ENCODE results near the gene NOXO1. TPM values are rescaled to one million over a fixed set of nuclear protein-coding genes. Genes with fewer than 3 reads are reported as not detected.
"Not testable (repeated sequence)": the region's sequence is repeated elsewhere in the genome, so short reads cannot be mapped to it uniquely, and the experiment has no call there.

Gene NOXO1
- total RNA-seq, 3 donors from 2014 or later (not counting 1 experiment from before 2014, with no cell fraction given): not detected

DNA sequence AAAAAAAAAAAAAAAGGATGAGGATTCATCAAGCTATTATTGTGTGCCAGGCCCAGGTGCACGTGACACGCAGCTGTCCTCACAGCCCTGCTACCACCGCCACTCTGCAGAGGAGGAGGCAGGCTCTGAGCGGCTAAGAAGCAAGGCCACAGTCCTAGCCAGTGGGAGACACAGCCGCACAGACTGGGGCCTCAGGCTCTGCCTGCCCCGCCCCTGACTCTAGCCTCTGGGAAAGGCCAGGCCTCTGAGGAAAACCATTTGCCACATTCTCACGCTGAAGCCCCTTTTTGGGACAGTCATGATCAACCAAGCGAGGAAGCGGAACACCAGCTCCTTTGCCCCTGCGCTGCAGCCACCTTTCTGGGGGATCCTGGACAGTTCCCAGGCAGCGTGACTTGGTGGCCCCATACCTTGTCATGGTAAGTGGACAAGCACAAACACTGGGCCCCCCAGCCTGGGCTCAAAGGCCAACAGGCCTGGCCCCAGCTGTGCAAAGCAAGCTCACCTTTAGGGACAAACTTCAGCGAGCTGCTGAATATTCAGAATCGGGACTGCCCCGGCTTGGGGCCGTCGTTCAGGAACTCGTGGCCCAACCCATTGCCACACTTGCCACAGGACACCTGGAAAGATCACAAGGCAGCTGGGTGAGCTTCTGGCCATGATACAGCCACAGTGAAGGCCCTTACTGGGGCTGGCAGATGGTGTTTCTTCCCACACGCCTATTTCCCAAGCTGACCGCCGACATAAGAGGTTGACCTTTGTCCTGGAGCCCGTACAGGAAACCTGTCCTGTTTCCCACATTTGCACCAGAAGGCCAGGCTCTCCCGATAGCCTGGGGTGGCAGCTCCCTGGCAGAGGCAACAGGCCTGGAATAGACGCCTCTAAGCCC lies 40.8 kb downstream of the NOXO1 start:
- Histone ChIP-seq H3K4me1 (ENCODE audit: control insufficient read depth, insufficient read depth, low read length) (peaks cover 32% of the 10 kb centered on the region), H3K4me3 (ENCODE audit: low read length) (no peak overlapping the region), H3K27me3 (ENCODE audit: control insufficient read depth, insufficient read depth, low read length) (no peaks in the 10 kb centered on the region), H3K36me3 (ENCODE audit: control insufficient read depth, insufficient read depth, low read length) (peaks cover 15% of the 10 kb centered on the region), H3K27ac (ENCODE audit: low read length) (no peak overlapping the region), H3K9me3 (ENCODE audit: control insufficient read depth, insufficient read depth, low read length) (no peaks in the 10 kb centered on the region)
- no peak overlapping the region for H3K27ac Mint-ChIP-seq
- no peaks in the 10 kb centered on the region for H3K27me3 Mint-ChIP-seq (ENCODE audit: low read depth in 2 of 2)
- peaks cover 6 to 24% of the 10 kb centered on the region in 2 donors for H3K4me1 Mint-ChIP-seq
- WGBS (ENCODE audit: insufficient coverage): 91% methylated on average over 23 of the region's 23 CpGs
- H3K36me3 Mint-ChIP-seq: no peaks in the 10 kb centered on the region
- ATAC-seq: no peak
- no peak for DNase-seq
- intact Hi-C loops (cut with micrococcal nuclease): no loop called here
- no peak for TF ChIP-seq CTCF (IDR thresholded peaks at IDR 0.05)
- H3K4me3 Mint-ChIP-seq: no peak overlapping the region
- H3K9me3 Mint-ChIP-seq: no peaks in the 10 kb centered on the region

GRCh38 chr16:1939833-1940232 lies 41.4 kb downstream of the NOXO1 start:
- H3K4me3 Mint-ChIP-seq; H3K9me3 Mint-ChIP-seq; H3K27ac ChIP-seq (ENCODE audit: low read length); intact Hi-C loops (cut with micrococcal nuclease); H3K27ac Mint-ChIP-seq; ATAC-seq; DNase-seq; H3K36me3 Mint-ChIP-seq; H3K27me3 ChIP-seq (ENCODE audit: control insufficient read depth, insufficient read depth, low read length); H3K4me3 ChIP-seq (ENCODE audit: low read length); H3K27me3 Mint-ChIP-seq (ENCODE audit: low read depth in 2 of 2); H3K9me3 ChIP-seq (ENCODE audit: control insufficient read depth, insufficient read depth, low read length): not testable (repeated sequence)
- Histone ChIP-seq H3K4me1 (ENCODE audit: control insufficient read depth, insufficient read depth, low read length) (peaks cover 32% of the 10 kb centered on the region), H3K36me3 (ENCODE audit: control insufficient read depth, insufficient read depth, low read length) (peaks cover 15% of the 10 kb centered on the region)
- 98% methylated on average over 8 of the region's 8 CpGs for WGBS (ENCODE audit: insufficient coverage)
- peaks cover 6 to 24% of the 10 kb centered on the region in 2 donors for H3K4me1 Mint-ChIP-seq

DNA sequence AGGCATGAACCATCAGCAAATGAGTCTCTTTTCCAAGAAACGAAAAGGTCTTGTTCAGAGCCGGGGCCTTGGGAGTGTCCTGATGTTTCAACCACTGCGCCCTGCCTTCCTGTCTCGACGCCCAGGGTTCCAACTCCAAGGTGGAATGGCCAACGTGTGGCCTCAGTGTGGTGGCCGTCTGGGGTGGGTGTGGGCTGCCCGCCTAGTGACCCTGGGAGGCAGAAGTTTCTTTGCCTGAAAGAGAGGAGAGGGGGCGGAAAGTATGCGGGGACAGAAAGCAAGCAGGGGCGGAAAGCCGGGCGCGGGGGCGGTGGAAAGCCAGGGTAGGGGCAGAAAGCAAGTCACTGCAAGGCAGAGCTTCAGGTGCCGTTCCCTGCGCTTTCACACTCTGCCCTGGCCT lies 42.4 kb downstream of the NOXO1 start:
- ATAC-seq: no peak
- Mint-ChIP-seq H3K27ac (no peak overlapping the region), H3K9me3 (no peaks in the 10 kb centered on the region), H3K4me3 (no peak overlapping the region), H3K27me3 (ENCODE audit: low read depth in 2 of 2) (no peaks in the 10 kb centered on the region), H3K4me1 (peaks cover 0 to 21% of the 10 kb centered on the region in 2 donors), H3K36me3 (no peaks in the 10 kb centered on the region)
- no peak overlapping the region for H3K27ac ChIP-seq (ENCODE audit: low read length)
- H3K9me3 ChIP-seq (ENCODE audit: control insufficient read depth, insufficient read depth, low read length): no peaks in the 10 kb centered on the region
- H3K4me3 ChIP-seq (ENCODE audit: low read length): no peak overlapping the region
- DNase-seq: no peak
- 92% methylated on average over 17 of the region's 17 CpGs for WGBS (ENCODE audit: insufficient coverage)
- no peak for TF ChIP-seq CTCF (IDR thresholded peaks at IDR 0.05)
- peaks cover 15% of the 10 kb centered on the region for H3K36me3 ChIP-seq (ENCODE audit: control insufficient read depth, insufficient read depth, low read length)
- H3K27me3 ChIP-seq (ENCODE audit: control insufficient read depth, insufficient read depth, low read length): no peaks in the 10 kb centered on the region
- peaks cover 32% of the 10 kb centered on the region for H3K4me1 ChIP-seq (ENCODE audit: control insufficient read depth, insufficient read depth, low read length)
- intact Hi-C loops (cut with micrococcal nuclease): no loop called here

DNA sequence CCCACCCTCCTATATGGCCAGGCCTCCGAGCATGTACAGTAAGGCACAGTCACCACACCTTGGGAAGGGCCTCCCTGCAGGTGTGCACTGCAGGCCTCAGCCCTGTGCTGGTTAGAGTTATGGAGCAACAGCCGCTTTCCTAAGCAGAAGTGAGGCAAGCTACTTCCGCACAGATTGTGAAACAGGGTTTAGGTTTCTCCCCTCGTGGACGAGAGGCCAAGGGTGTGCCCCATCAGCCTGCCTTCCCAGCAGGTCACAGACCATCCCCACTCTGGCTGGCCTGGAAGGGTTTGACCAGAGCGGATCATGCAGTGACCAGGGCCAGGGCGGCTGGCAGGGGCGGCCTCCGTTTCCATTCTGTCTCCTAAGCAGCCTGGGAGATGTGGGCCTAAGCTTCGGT lies 43.0 kb downstream of the NOXO1 start:
- Histone ChIP-seq H3K27ac (ENCODE audit: low read length) (no peak overlapping the region), H3K4me3 (ENCODE audit: low read length) (no peak overlapping the region), H3K27me3 (ENCODE audit: control insufficient read depth, insufficient read depth, low read length) (no peaks in the 10 kb centered on the region), H3K4me1 (ENCODE audit: control insufficient read depth, insufficient read depth, low read length) (peaks cover 27% of the 10 kb centered on the region), H3K36me3 (ENCODE audit: control insufficient read depth, insufficient read depth, low read length) (peaks cover 15% of the 10 kb centered on the region), H3K9me3 (ENCODE audit: control insufficient read depth, insufficient read depth, low read length) (no peaks in the 10 kb centered on the region)
- ATAC-seq (no peak), DNase-seq (no peak)
- Mint-ChIP-seq H3K36me3 (no peaks in the 10 kb centered on the region), H3K4me3 (no peak overlapping the region), H3K4me1 (peaks cover 0 to 16% of the 10 kb centered on the region in 2 donors), H3K9me3 (no peaks in the 10 kb centered on the region), H3K27me3 (ENCODE audit: low read depth in 2 of 2) (no peaks in the 10 kb centered on the region), H3K27ac (no peak overlapping the region)
- TF ChIP-seq CTCF (IDR thresholded peaks at IDR 0.05): no peak
- intact Hi-C loops (cut with micrococcal nuclease): no loop called here
- 94% methylated on average over 10 of the region's 10 CpGs for WGBS (ENCODE audit: insufficient coverage)

Data from natural killer cell (primary cell).